Neuronal stem cell (in vitro differentiated cells): ENCODE measurements around the gene VPS51.

Experiments used
- DNase-seq: peaks from one replicate; pipeline ENCODE4 v3.0.0-alpha.2; 2013; ENCODE audit warnings: low spot score
- H2AFZ ChIP-seq: one replicate; pipeline ENCODE4 v1.6.1; 2013; ENCODE audit warnings: mild to moderate bottlenecking, low read length, inconsistent platforms
- H2AK5ac ChIP-seq: 2 replicates; pipeline ENCODE4 v1.6.1; 2013; ENCODE audit warnings: low read depth, mild to moderate bottlenecking, inconsistent platforms, low read length, moderate library complexity, mixed read lengths
- H2BK120ac ChIP-seq: 2 replicates; pipeline ENCODE4 v1.6.1; 2013; ENCODE audit warnings: low read depth, mild to moderate bottlenecking, inconsistent platforms, low read length, moderate library complexity, mixed read lengths
- H2BK12ac ChIP-seq: one replicate; pipeline ENCODE4 v1.6.1; 2013; ENCODE audit warnings: low read length, inconsistent platforms
- H2BK15ac ChIP-seq: 2 replicates; pipeline ENCODE4 v1.6.1; 2013; ENCODE audit warnings: mild to moderate bottlenecking, low read length, inconsistent platforms, mixed read lengths
- H2BK5ac ChIP-seq: one replicate; pipeline ENCODE4 v1.6.1; 2013; ENCODE audit warnings: inconsistent platforms, mild to moderate bottlenecking, low read length, moderate library complexity
- H3K14ac ChIP-seq: one replicate; pipeline ENCODE4 v1.6.1; 2013; ENCODE audit warnings: low read length, inconsistent platforms
- H3K18ac ChIP-seq: 2 replicates; pipeline ENCODE4 v1.6.1; 2013; ENCODE audit warnings: low read length, inconsistent platforms
- H3K23ac ChIP-seq: 2 replicates; pipeline ENCODE4 v1.6.1; 2013; ENCODE audit warnings: low read depth, mild to moderate bottlenecking, mixed read lengths, low read length, inconsistent platforms; ENCODE audit not compliant: poor library complexity
- H3K27ac ChIP-seq: replicated peaks from 3 replicates; pipeline ENCODE4 v1.5.1; 2013; ENCODE audit warnings: low read length, inconsistent platforms
- H3K27me3 ChIP-seq, 3 experiments: 2 replicates each; pipeline ENCODE4 v1.6.1; 2013; ENCODE audit warnings: low read length in 3 of 3, mild to moderate bottlenecking in 2 of 3, inconsistent platforms in 1 of 3, low read depth in 1 of 3, mixed read lengths in 1 of 3, moderate library complexity in 1 of 3; ENCODE audit not compliant: control insufficient read depth in 3 of 3, insufficient read depth in 3 of 3
- H3K36me3 ChIP-seq, 2 donors: replicated peaks in 1 of 2; 2 replicates each; pipeline ENCODE4 v1.6.1; 2013; ENCODE audit warnings: low read length in 2 of 2; ENCODE audit not compliant: control insufficient read depth in 2 of 2, insufficient read depth in 2 of 2
- H3K4ac ChIP-seq: 2 replicates; pipeline ENCODE4 v1.6.1; 2013; ENCODE audit warnings: inconsistent platforms, mild to moderate bottlenecking, low read length, moderate library complexity
- H3K4me1 ChIP-seq, 2 donors: 1 replicate in 1 of 2; 2 replicates in 1 of 2; pipeline ENCODE4 v1.6.1; 2013; ENCODE audit warnings: low read length in 2 of 2, low read depth in 1 of 2; ENCODE audit not compliant: control insufficient read depth in 2 of 2, insufficient read depth in 1 of 2
- H3K4me2 ChIP-seq: one replicate; pipeline ENCODE4 v1.6.1; 2013; ENCODE audit warnings: mild to moderate bottlenecking, low read length, inconsistent platforms; ENCODE audit not compliant: insufficient read depth, poor library complexity, severe bottlenecking
- H3K4me3 ChIP-seq, 2 donors: 2 replicates each; pipeline ENCODE4 v1.5.1; 2013; ENCODE audit warnings: low read length in 2 of 2, mild to moderate bottlenecking in 2 of 2, inconsistent platforms in 1 of 2, moderate library complexity in 1 of 2
- H3K79me1 ChIP-seq: one replicate; pipeline ENCODE4 v1.6.1; 2013; ENCODE audit warnings: low read depth, mild to moderate bottlenecking, inconsistent platforms, low read length, moderate library complexity
- H3K9ac ChIP-seq: one replicate; pipeline ENCODE4 v1.6.1; 2013; ENCODE audit warnings: mild to moderate bottlenecking, low read depth, low read length, inconsistent platforms; ENCODE audit not compliant: poor library complexity
- H3K9me3 ChIP-seq, 2 donors: replicated peaks in 1 of 2; 2 replicates each; pipeline versions ENCODE3 to v1.6.1; 2013; ENCODE audit warnings: low read length in 2 of 2, mild to moderate bottlenecking in 2 of 2, inconsistent platforms in 1 of 2, low read depth in 1 of 2, mixed read lengths in 1 of 2, moderate library complexity in 1 of 2; ENCODE audit not compliant: control insufficient read depth in 2 of 2, insufficient read depth in 1 of 2
- H4K8ac ChIP-seq: one replicate; pipeline ENCODE4 v1.6.1; 2013; ENCODE audit warnings: low read depth, mild to moderate bottlenecking, inconsistent platforms, low read length, moderate library complexity
- H4K91ac ChIP-seq: one replicate; pipeline ENCODE4 v1.6.1; 2013; ENCODE audit warnings: low read length, low read depth, mild to moderate bottlenecking, inconsistent platforms; ENCODE audit not compliant: poor library complexity
- WGBS, 2 donors: extraction: QIAGEN DNeasy Blood & Tissue Kit; methylation state at CpG; one replicate each; pipeline ENCODE4 v1.1.7; 2013; ENCODE audit warnings: missing lambda C conversion rate in 2 of 2, mixed read lengths in 1 of 2; ENCODE audit not compliant: insufficient read length in 2 of 2, insufficient replicate concordance in 1 of 2; ENCODE audit errors: extremely low coverage in 2 of 2; 5-methylcytosine and 5-hydroxymethylcytosine counted together

The VPS51 gene

GRCh38 chr11:65134952-65135632 lies 39.1 kb downstream of the VPS51 start:
- Histone ChIP-seq H3K4me3 (peak overlapping the region; percentile 79 to 94), H3K27ac (peak overlapping the region; percentile 86), H2BK15ac (no peak overlapping the region), H2BK120ac (no peak overlapping the region), H3K4me2 (peak overlapping the region; percentile 95), H3K79me1 (peaks cover 18% of the 10 kb centered on the region), H4K8ac (no peak overlapping the region), H3K4me1 (peaks cover 9 to 13% of the 10 kb centered on the region in 2 donors), H3K14ac (no peak overlapping the region), H2AFZ (peak overlapping the region; percentile 95), H3K23ac (no peak overlapping the region), H3K36me3 (peaks cover 26% of the 10 kb centered on the region in 2 donors), H3K27me3 (no peaks in the 10 kb centered on the region), H4K91ac (no peak overlapping the region), H3K9me3 (no peaks in the 10 kb centered on the region), H3K4ac (no peak overlapping the region), H3K9ac (peak overlapping the region; percentile 87), H2AK5ac (no peak overlapping the region), H2BK5ac (peak overlapping the region; percentile 99), H3K18ac (peak overlapping the region; percentile 89), H2BK12ac (no peak overlapping the region)
- DNase-seq, result peak; percentile 92
- WGBS, 2 donors, result no CpG with 5 or more reads among the region's 24 CpGs

- H4K91ac ChIP-seq, result no peak overlapping the region
- H3K4me2 ChIP-seq, result peak overlapping the region; percentile 63
- H3K9me3 ChIP-seq, result no peaks in the 10 kb centered on the region
- H2BK120ac ChIP-seq, result no peak overlapping the region
- H2BK15ac ChIP-seq, result no peak overlapping the region
- H2AK5ac ChIP-seq, result peak overlapping the region; percentile 3
- no peak overlapping the region for H2BK12ac ChIP-seq
- H3K4ac ChIP-seq, result no peak overlapping the region
- no peak overlapping the region for H3K14ac ChIP-seq
- no peak overlapping the region for H3K18ac ChIP-seq
- peaks cover 18% of the 10 kb centered on the region for H3K79me1 ChIP-seq
- WGBS, 2 donors, result no CpG with 5 or more reads among the region's 11 CpGs
- H2AFZ ChIP-seq, result peak overlapping the region; percentile 95
- H3K9ac ChIP-seq, result no peak overlapping the region
- H3K23ac ChIP-seq, result no peak overlapping the region
- no peak overlapping the region for H2BK5ac ChIP-seq
- H3K36me3 ChIP-seq, result peaks cover 21 to 22% of the 10 kb centered on the region in 2 donors
- H3K4me1 ChIP-seq, result peaks cover 9 to 13% of the 10 kb centered on the region in 2 donors
- H3K27me3 ChIP-seq, result no peaks in the 10 kb centered on the region
- H3K4me3 ChIP-seq, result peak overlapping the region; percentile 79 to 86
- no peak for DNase-seq
- H3K27ac ChIP-seq, result peak overlapping the region; percentile 69
- H4K8ac ChIP-seq, result no peak overlapping the region
Measured at GRCh38 chr11:65135633-65136145, 39.7 kb downstream of the VPS51 start.

- H2BK15ac ChIP-seq, result no peak overlapping the region
- H4K8ac ChIP-seq, result no peak overlapping the region
- H2BK120ac ChIP-seq, result no peak overlapping the region
- H2AK5ac ChIP-seq, result no peak overlapping the region
- no peak overlapping the region for H2AFZ ChIP-seq
- peaks cover 17% of the 10 kb centered on the region for H3K79me1 ChIP-seq
- no peak overlapping the region for H3K14ac ChIP-seq
- no peak overlapping the region for H3K4me2 ChIP-seq
- no CpG with 5 or more reads among the region's 15 CpGs for WGBS, 2 donors
- no peak overlapping the region for H3K9ac ChIP-seq
- DNase-seq, result no peak
- no peak overlapping the region for H2BK12ac ChIP-seq
- peaks cover 9 to 13% of the 10 kb centered on the region in 2 donors for H3K4me1 ChIP-seq
- H3K27me3 ChIP-seq, result no peaks in the 10 kb centered on the region
- H3K36me3 ChIP-seq, result peaks cover 13% of the 10 kb centered on the region in 2 donors
- no peak overlapping the region for H3K4ac ChIP-seq
- peak overlapping the region in 1 of 2 donors; percentile 52 for H3K4me3 ChIP-seq
- no peak overlapping the region for H3K27ac ChIP-seq
- H3K9me3 ChIP-seq, result no peaks in the 10 kb centered on the region
- H3K23ac ChIP-seq, result no peak overlapping the region
- no peak overlapping the region for H2BK5ac ChIP-seq
- H4K91ac ChIP-seq, result no peak overlapping the region
- H3K18ac ChIP-seq, result no peak overlapping the region
Measured at GRCh38 chr11:65136515-65137096, 40.6 kb downstream of the VPS51 start.

GRCh38 chr11:65141896-65142494 lies 46.0 kb downstream of the VPS51 start:
- Histone ChIP-seq H3K27me3 (peaks cover 0 to 4% (median 0%) of the 10 kb centered on the region in 3 experiments), H4K91ac (no peak overlapping the region), H3K36me3 (no peaks in the 10 kb centered on the region), H2BK5ac (no peak overlapping the region), H2BK12ac (no peak overlapping the region), H3K79me1 (no peaks in the 10 kb centered on the region), H3K23ac (no peak overlapping the region), H3K4me3 (no peak overlapping the region), H3K9ac (no peak overlapping the region), H2BK15ac (no peak overlapping the region), H3K18ac (no peak overlapping the region), H3K9me3 (peaks cover 0 to 6% of the 10 kb centered on the region in 2 donors), H3K4me1 (no peaks in the 10 kb centered on the region), H3K4me2 (no peak overlapping the region), H3K27ac (no peak overlapping the region), H3K4ac (no peak overlapping the region), H3K14ac (no peak overlapping the region), H4K8ac (no peak overlapping the region), H2BK120ac (no peak overlapping the region), H2AFZ (no peak overlapping the region), H2AK5ac (no peak overlapping the region)
- no peak for DNase-seq
- WGBS, 2 donors, result no CpG with 5 or more reads among the region's 7 CpGs
